ENCODE results near the gene BRSK1. TPM values are rescaled to one million over a fixed set of nuclear protein-coding genes. Genes with fewer than 3 reads are reported as not detected.

Gene BRSK1
- total RNA-seq, 1 donor from 2014 or later: 8.1 TPM

- intact Hi-C loops (cut with micrococcal nuclease): loop anchor here (1.0 to 10.0 kb wide), 4 partner anchors 26 to 1119 kb away; partner anchors contain the start of genes CNOT3, HSPBP1, KMT5C and RPL28
Measured at GRCh38 chr19:55253842-55254624, 29.8 kb upstream of the BRSK1 start.

GRCh38 chr19:55254625-55254977, 29.2 kb upstream of the BRSK1 start:
- intact Hi-C loops (cut with micrococcal nuclease): loop anchor here (1.0 to 10.0 kb wide), 4 partner anchors 26 to 1120 kb away; partner anchors contain the start of genes CNOT3, HSPBP1, KMT5C and RPL28

- intact Hi-C loops (cut with micrococcal nuclease): loop anchor here (2.0 to 10.0 kb wide), 3 partner anchors 375 to 1121 kb away; partner anchors contain the start of genes CNOT3 and LENG9
Measured at GRCh38 chr19:55255618-55256423, 28.0 kb upstream of the BRSK1 start.

GRCh38 chr19:55256562-55257460, 27.0 kb upstream of the BRSK1 start:
- intact Hi-C loops (cut with micrococcal nuclease): loop anchor here (2.0 to 10.0 kb wide), 3 partner anchors 376 to 1122 kb away; partner anchors contain the start of genes CNOT3 and LENG9

GRCh38 chr19:55257461-55258420, 26.1 kb upstream of the BRSK1 start:
- intact Hi-C loops (cut with micrococcal nuclease): loop anchor here (1.0 to 10.0 kb wide), 6 partner anchors 45 to 1123 kb away; partner anchors contain the start of genes CNOT3, DNAAF3 and LENG9

GRCh38 chr19:55258476-55258827, 25.3 kb upstream of the BRSK1 start:
- intact Hi-C loops (cut with micrococcal nuclease): loop anchor here (1.0 to 10.0 kb wide), 5 partner anchors 46 to 1124 kb away; partner anchors contain the start of genes CNOT3, DNAAF3 and LENG9

GRCh38 chr19:55258828-55259539, 24.8 kb upstream of the BRSK1 start, which contains the start of gene PPP6R1:
TSS of gene PPP6R1 (minus strand) at chr19:55259017. CDS start at chr19:55247103, 11,914 bp downstream.
- intact Hi-C loops (cut with micrococcal nuclease): loop anchor here (1.0 to 10.0 kb wide), 18 partner anchors 21 to 1124 kb away; partner anchors contain the start of genes CNOT3, DNAAF3, FIZ1 and HSPBP1

- intact Hi-C loops (cut with micrococcal nuclease): loop anchor here (1.0 to 10.0 kb wide), 17 partner anchors 21 to 1125 kb away; partner anchors contain the start of genes CNOT3, DNAAF3, FIZ1 and HSPBP1
Measured at GRCh38 chr19:55259540-55260210, 24.1 kb upstream of the BRSK1 start.

- intact Hi-C loops (cut with micrococcal nuclease): no loop called here
Measured at GRCh38 chr19:55261671-55262126, 22.1 kb upstream of the BRSK1 start.

GRCh38 chr19:55262359-55262758, 21.4 kb upstream of the BRSK1 start:
- intact Hi-C loops (cut with micrococcal nuclease): no loop called here

- intact Hi-C loops (cut with micrococcal nuclease): no loop called here
Measured at GRCh38 chr19:55264531-55264930, 19.3 kb upstream of the BRSK1 start.

- intact Hi-C loops (cut with micrococcal nuclease): no loop called here
Measured at GRCh38 chr19:55265173-55265572, 18.6 kb upstream of the BRSK1 start.

GRCh38 chr19:55265723-55266386, 17.9 kb upstream of the BRSK1 start:
- intact Hi-C loops (cut with micrococcal nuclease): no loop called here

GRCh38 chr19:55266404-55266803, 17.4 kb upstream of the BRSK1 start:
- intact Hi-C loops (cut with micrococcal nuclease): no loop called here

GRCh38 chr19:55266840-55267239, 17.0 kb upstream of the BRSK1 start:
- intact Hi-C loops (cut with micrococcal nuclease): no loop called here

GRCh38 chr19:55269299-55269698, 14.5 kb upstream of the BRSK1 start:
- intact Hi-C loops (cut with micrococcal nuclease): no loop called here

- intact Hi-C loops (cut with micrococcal nuclease): no loop called here
Measured at GRCh38 chr19:55270172-55270942, 13.4 kb upstream of the BRSK1 start.
